ENCODE results near the gene AJM1.

GRCh38 chr9:136821826-136822544 is 20.3 kb upstream of the AJM1 start:
- TF ChIP-seq CTCF (IDR thresholded peaks at IDR 0.05) (no peak), POLR2A (IDR thresholded peaks at IDR 0.05) (no peak)

Data from thyroid gland (tissue), 4 donors.